Activated naive CD8-positive, alpha-beta T cell treated with anti-CD3 and anti-CD28 coated beads, Interleukin-2, amount 10 ng/mL, durations not matched to agents 7 days and 5 days (primary cell): ENCODE measurements around the gene RPS6KA5. TPM values are rescaled to one million over a fixed set of nuclear protein-coding genes. Genes with fewer than 3 reads are reported as not detected.

ENCODE experiments used
- ATAC-seq: fragments of 150-1000 bp; cut with Tn5 transposase; one replicate; pipeline ENCODE4 v1.10.0; 2021; ENCODE audit warnings: low read depth, moderate library complexity
- POLR2A ChIA-PET: fragments of 350-600 bp; sonication (Branson Sonifier 250); formaldehyde crosslinking; loops from one replicate; lab custom pipeline; 2021; ENCODE audit warnings: antibody characterized with exemption; lab: Charles Lee
- DNase-seq: peaks from one replicate; pipeline ENCODE4 v3.0.0; 2021
- H3K27ac Mint-ChIP-seq: one replicate; pipeline ENCODE4 v1.8.0; 2022; ENCODE audit warnings: mild to moderate bottlenecking, mixed read lengths
- H3K27me3 Mint-ChIP-seq: one replicate; pipeline ENCODE4 v1.8.0; 2022; ENCODE audit warnings: mild to moderate bottlenecking, moderate library complexity, mixed read lengths
- H3K36me3 Mint-ChIP-seq: one replicate; pipeline ENCODE4 v1.8.0; 2021; ENCODE audit warnings: mild to moderate bottlenecking, mixed read lengths
- H3K4me1 Mint-ChIP-seq: one replicate; pipeline ENCODE4 v1.8.0; 2021; ENCODE audit warnings: mixed read lengths
- H3K4me3 Mint-ChIP-seq: one replicate; pipeline ENCODE4 v1.8.0; 2022; ENCODE audit warnings: mild to moderate bottlenecking, moderate library complexity, mixed read lengths
- H3K9me3 Mint-ChIP-seq: one replicate; pipeline ENCODE4 v1.8.0; 2021; ENCODE audit warnings: mixed read lengths
- total RNA-seq, 2 experiments: library from RNA; stranded (reverse); gene quantifications; one replicate each; pipeline ENCODE4 v1.2.3, GENCODE V29; 2021

Gene RPS6KA5
- total RNA-seq, 2 experiments from 2014 or later: 45.3 to 48.1 TPM

DNA sequence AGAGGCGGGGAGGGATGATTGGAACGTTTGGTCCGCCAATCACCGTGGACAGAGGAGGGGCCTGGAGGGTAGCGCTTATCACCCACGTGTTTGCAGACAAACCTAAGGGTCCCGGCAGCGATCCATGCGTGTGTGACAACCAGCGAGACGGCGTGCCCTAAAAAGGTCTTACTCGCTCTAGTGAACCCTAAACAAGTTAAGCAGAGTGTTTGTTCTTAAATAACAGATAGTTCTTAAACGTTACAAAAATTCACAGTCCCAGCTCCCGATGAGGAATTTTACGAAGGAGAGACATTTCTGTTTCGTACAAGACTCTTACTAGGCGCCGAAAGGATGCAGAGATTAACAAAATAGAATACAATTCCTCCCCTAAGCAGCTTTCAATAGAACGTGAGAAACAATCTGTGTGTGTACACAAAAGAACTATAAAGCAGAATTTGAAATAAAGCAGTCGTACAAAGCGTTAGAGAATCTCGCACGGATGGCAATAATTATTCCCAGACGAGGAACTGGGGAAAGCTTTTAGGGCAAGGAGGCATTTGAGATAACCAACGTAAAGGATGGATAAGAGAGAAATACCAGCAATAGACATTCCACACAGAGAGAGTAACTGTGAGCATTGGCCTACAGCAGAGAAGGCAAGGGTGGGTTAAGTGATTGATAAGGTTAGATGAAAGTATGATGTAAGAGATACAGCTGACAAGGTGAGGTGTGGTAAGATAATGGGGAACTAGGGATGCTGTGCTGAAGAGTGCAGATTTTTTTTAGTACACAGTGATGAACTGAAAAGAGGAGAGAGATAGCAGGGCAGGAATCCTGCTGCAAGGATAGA lies 831 bp upstream of the RPS6KA5 start:
- H3K4me3 Mint-ChIP-seq: no peak overlapping the region
- no peaks in the 10 kb centered on the region for H3K9me3 Mint-ChIP-seq
- DNase-seq: no peak
- POLR2A ChIA-PET: interaction anchor here (0.7 to 5.4 kb wide), 19 partner anchors 8 to 677 kb away, joined by 3 to 37 read pairs (median 4); partner anchors contain the start of gene GPR68
- no peak overlapping the region for H3K27ac Mint-ChIP-seq
- no peak for ATAC-seq
- peaks cover 51% of the 10 kb centered on the region for H3K4me1 Mint-ChIP-seq
- H3K36me3 Mint-ChIP-seq: peaks cover 36% of the 10 kb centered on the region
- no peaks in the 10 kb centered on the region for H3K27me3 Mint-ChIP-seq

DNA sequence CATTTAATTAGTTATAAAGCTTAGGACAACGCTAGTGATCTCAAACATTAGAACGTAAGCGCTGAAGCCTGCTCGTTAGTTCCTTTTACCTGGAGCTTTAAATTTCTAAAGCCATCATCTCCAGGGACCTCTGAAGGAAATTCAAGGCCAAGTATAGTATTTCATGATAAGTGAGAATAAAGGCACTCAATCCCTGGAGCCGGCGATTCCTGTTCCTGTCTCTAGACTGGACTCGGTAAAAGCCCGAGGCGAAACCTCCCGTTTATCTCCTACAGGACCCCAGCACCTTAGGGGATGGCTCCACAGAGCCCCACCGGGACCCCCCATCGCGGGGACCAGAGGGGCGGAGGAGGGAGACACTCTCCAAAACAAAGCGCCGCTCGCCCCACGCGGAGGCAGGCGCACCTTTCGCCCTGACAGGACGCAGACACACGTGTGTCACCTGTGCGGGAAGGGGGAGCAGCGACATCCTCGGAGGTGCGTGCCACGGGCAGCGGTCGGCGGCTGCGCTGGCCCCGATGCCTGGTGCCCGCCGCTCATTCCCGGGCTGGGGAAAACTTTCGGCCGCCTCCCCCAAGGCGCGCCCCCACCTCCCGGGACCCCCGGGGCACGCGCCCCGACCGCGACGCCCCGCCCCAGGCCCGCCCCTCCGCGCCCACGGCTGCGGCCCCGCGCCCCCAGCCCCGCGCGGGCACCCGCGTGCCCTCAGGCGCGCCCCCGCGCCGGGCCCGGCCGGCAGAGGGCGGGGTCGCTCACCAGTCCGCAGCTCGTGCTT lies 678 bp downstream of the RPS6KA5 start:
- POLR2A ChIA-PET: interaction anchor here (0.6 to 5.4 kb wide), 15 partner anchors 18 to 191 kb away, joined by 3 to 37 read pairs (median 4); partner anchors contain the start of gene GPR68

DNA sequence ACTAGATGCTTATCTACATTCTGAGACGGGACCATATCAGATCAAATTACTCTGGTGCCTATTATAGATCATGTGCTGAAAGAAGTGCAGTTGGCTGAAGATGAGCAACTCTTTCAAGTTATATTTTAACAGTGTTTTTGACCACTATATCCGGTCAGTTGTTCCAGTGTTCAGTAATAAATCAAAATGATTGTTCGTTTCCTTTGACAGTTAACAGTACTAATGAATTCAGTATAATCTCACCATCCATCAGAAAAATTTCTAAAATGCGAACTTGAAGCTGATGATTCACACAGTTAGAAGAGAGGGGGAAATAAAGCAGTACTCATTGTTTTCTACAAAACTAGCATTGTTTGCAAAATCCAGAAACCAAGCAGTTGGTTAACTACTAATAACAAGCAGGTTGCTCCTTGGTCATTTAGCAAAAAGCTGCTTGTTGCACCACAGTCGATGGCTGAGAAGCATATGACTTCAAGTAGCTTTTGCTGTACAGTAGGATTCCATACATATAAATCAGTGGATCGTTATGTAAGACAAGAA lies 2.3 kb downstream of the RPS6KA5 start:
- Mint-ChIP-seq H3K36me3 (peaks cover 36% of the 10 kb centered on the region), H3K4me1 (peaks cover 39% of the 10 kb centered on the region), H3K27ac (peak overlapping the region; percentile 30), H3K9me3 (no peaks in the 10 kb centered on the region), H3K4me3 (peak overlapping the region; percentile 90), H3K27me3 (no peaks in the 10 kb centered on the region)
- ATAC-seq (no peak), DNase-seq (no peak)
- POLR2A ChIA-PET: interaction anchor here (0.8 to 1.8 kb wide), 5 partner anchors 9 to 186 kb away, joined by 3 to 7 read pairs (median 4); partner anchors contain the start of gene GPR68

More for the DNA sequence above, 678 bp downstream of the RPS6KA5 start:
- Mint-ChIP-seq H3K27me3 (no peaks in the 10 kb centered on the region), H3K4me3 (peak overlapping the region; percentile 90), H3K4me1 (peaks cover 46% of the 10 kb centered on the region), H3K9me3 (no peaks in the 10 kb centered on the region), H3K27ac (peak overlapping the region; percentile 72), H3K36me3 (peaks cover 41% of the 10 kb centered on the region)
- DNase-seq (peak; percentile 76), ATAC-seq (no peak)

DNA sequence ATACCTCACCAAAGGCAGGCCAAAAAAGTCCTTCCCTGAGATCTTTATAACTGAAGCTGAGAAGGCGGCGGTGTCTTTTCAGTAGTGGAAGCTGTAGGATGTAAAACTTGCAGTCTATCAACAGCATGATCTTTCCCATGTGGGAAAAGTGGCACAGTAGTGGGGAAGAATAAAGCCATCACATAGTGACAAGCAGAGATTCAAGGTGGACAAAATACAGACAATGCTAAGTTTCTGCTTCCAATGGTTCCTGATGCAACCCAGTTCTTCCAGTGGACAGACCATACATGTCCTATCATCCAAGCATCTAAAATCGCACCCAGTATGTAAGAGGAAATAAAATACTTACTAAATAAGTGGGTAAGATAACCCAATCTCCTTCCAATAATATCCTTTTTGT lies 4.1 kb downstream of the RPS6KA5 start:
- no peak for DNase-seq
- Mint-ChIP-seq H3K4me1 (peaks cover 39% of the 10 kb centered on the region), H3K27ac (no peak overlapping the region), H3K27me3 (no peaks in the 10 kb centered on the region), H3K9me3 (no peaks in the 10 kb centered on the region), H3K4me3 (no peak overlapping the region), H3K36me3 (peaks cover 47% of the 10 kb centered on the region)
- ATAC-seq: no peak
- POLR2A ChIA-PET: interaction anchor here (0.5 kb wide), 1 partner anchor 65 kb away, joined by 3 read pairs; no protein-coding TSS in a partner anchor

DNA sequence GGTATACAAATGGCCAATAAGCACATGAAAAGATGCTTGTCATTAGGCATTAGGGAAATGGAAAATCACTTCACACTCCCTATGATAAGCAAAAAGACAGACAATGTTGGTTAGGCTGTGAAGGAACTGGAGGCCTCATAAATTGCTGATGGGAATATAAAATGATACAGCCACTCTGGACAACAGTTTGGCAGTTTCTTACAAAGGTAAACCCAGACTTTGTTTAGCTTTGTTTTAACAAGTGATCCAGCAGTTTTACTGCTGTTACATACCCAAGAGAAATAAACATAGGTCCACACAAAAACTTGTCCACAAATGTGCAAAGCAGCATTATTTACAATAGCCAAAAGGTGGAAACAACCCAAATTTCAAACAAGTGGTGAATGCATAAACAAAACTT lies 5.4 kb downstream of the RPS6KA5 start:
- no peak overlapping the region for H3K4me3 Mint-ChIP-seq
- ATAC-seq: no peak
- H3K9me3 Mint-ChIP-seq: no peaks in the 10 kb centered on the region
- H3K27me3 Mint-ChIP-seq: no peaks in the 10 kb centered on the region
- no peak overlapping the region for H3K27ac Mint-ChIP-seq
- POLR2A ChIA-PET: no interaction called here
- DNase-seq: no peak
- H3K36me3 Mint-ChIP-seq: peaks cover 52% of the 10 kb centered on the region
- peaks cover 39% of the 10 kb centered on the region for H3K4me1 Mint-ChIP-seq

DNA sequence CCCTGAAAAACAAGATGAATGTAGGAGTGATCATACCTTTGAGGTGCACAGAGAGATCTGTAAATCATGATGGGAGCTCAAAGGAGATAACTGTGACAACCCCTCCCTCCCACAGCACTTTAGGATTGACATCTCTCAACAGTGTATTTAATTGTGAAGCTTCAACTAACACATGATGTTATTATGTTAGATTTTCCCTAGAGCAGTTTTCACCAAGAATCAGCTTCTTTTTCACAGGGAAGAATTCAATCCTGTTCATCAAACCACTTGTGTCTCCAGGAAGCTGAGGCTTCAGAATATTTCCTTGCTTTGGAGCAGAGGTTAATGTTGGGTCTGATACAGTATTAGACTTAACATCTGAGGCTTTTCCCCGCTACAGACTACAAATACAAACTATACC lies 11.8 kb downstream of the RPS6KA5 start:
- H3K36me3 Mint-ChIP-seq: peaks cover 30% of the 10 kb centered on the region
- no peak for DNase-seq
- peaks cover 38% of the 10 kb centered on the region for H3K4me1 Mint-ChIP-seq
- no peaks in the 10 kb centered on the region for H3K9me3 Mint-ChIP-seq
- H3K4me3 Mint-ChIP-seq: no peak overlapping the region
- ATAC-seq: no peak
- no peaks in the 10 kb centered on the region for H3K27me3 Mint-ChIP-seq
- POLR2A ChIA-PET: interaction anchor here (1.3 to 1.6 kb wide), 2 partner anchors 12 to 66 kb away, joined by 3 to 5 read pairs; partner anchors contain the start of gene RPS6KA5
- no peak overlapping the region for H3K27ac Mint-ChIP-seq

DNA sequence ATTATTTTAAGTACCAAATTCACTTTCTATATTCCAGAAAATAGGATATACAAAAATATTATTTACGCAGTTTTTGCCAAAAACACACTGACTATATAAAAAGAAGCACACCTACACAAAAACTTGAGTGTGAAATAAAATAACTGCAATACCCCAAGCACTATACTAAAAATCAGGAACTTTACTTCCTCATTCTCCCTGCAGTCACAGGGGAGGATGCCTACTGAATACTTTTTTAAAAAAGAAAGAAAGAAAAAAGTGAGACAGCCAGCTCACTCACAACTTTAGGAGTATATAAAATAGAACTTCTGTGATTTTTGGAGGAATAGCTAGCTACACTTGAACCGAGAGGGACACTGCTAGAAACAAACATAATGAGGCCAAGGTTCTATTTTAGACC lies 12.2 kb downstream of the RPS6KA5 start:
- peaks cover 31% of the 10 kb centered on the region for H3K36me3 Mint-ChIP-seq
- H3K27me3 Mint-ChIP-seq: no peaks in the 10 kb centered on the region
- H3K9me3 Mint-ChIP-seq: no peaks in the 10 kb centered on the region
- DNase-seq: no peak
- H3K4me1 Mint-ChIP-seq: peaks cover 39% of the 10 kb centered on the region
- no peak for ATAC-seq
- no peak overlapping the region for H3K27ac Mint-ChIP-seq
- POLR2A ChIA-PET: interaction anchor here (1.3 to 1.6 kb wide), 2 partner anchors 13 to 66 kb away, joined by 3 to 5 read pairs; partner anchors contain the start of gene RPS6KA5
- no peak overlapping the region for H3K4me3 Mint-ChIP-seq

DNA sequence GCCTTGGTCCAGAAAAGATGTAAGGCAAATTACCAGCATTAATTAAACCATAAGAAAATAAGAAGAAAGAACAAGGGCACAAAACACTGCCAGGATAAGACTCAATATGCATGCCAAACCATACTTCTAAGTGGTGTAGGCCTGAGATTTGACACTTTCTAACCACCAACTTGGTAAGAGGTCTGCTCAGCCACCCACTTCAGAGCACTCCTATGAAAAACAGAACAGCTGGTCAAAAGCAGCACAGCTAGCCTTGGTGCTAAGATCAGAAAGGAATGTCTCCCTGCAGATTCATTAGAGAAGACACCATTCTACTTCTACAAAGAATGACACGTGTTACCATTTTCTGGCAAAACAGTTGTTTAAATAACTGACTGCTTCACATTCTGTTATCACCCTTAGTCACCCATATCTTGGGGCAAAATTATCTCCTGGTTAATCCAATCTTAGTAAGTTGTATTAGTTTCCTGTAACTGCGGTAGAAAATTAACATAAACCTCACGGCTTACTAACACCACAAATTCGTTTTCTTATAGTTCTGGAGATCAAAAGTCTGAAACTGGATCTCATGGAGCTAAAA lies 13.2 kb downstream of the RPS6KA5 start:
- H3K27me3 Mint-ChIP-seq: no peaks in the 10 kb centered on the region
- ATAC-seq (peak; percentile 87), DNase-seq (no peak)
- POLR2A ChIA-PET: interaction anchor here (0.8 kb wide), 1 partner anchor 78 kb away, joined by 3 read pairs; no protein-coding TSS in a partner anchor
- H3K4me1 Mint-ChIP-seq: peaks cover 41% of the 10 kb centered on the region
- peak overlapping the region; percentile 36 for H3K27ac Mint-ChIP-seq
- H3K36me3 Mint-ChIP-seq: peaks cover 32% of the 10 kb centered on the region
- H3K4me3 Mint-ChIP-seq: peak overlapping the region; percentile 26
- no peaks in the 10 kb centered on the region for H3K9me3 Mint-ChIP-seq

DNA sequence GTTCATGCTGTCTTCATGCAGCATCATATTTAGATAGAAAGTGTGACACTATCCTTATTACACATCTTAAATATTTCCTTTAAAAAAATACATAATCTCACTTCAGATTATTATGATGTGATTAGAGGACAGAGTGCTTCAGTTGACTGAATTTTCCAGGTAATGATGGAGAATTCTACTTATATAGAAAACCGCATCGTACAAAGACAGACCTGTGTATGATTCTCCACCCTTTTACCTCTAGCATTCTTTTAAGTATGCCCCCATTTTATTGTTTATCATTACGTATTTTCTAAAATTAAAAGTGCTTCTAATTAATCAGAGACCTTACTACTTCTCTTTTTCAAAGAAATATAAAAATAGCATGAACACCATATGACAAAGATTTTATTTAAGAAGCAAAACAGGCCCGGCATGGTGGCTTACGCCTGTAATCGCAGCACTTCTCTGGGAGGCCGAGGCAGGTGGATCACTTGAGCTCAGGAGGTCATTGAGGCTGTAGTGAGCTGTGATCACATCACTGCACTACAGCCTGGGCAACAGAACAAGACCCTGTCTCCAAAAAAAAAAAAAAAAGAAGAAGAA lies 13.9 kb downstream of the RPS6KA5 start:
- POLR2A ChIA-PET: no interaction called here
- DNase-seq (no peak), ATAC-seq (no peak)
- no peak overlapping the region for H3K27ac Mint-ChIP-seq
- no peak overlapping the region for H3K4me3 Mint-ChIP-seq
- H3K9me3 Mint-ChIP-seq: no peaks in the 10 kb centered on the region
- peaks cover 28% of the 10 kb centered on the region for H3K36me3 Mint-ChIP-seq
- H3K4me1 Mint-ChIP-seq: peaks cover 41% of the 10 kb centered on the region
- H3K27me3 Mint-ChIP-seq: no peaks in the 10 kb centered on the region

DNA sequence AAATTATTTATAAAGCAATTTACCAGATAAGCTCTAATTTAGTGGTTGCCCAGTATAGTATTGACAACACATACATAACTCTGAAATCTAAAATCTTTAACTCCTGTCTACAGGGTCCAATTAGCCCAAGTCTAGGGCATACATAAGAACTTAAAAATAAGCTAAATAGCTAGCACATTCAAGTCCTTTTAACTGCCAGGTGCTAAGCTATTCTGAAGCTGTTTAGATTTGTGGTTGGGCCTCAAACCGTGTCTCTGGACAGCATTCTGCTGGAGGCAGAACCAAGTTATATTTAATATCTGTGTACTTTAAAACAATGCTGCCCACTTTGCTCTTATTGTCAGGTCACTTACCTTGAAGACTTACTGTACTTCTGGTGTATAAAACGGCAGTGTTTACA lies 19.0 kb downstream of the RPS6KA5 start:
- POLR2A ChIA-PET: interaction anchor here (1.0 kb wide), 1 partner anchor 17 kb away, joined by 3 read pairs; no protein-coding TSS in a partner anchor
- Mint-ChIP-seq H3K27ac (no peak overlapping the region), H3K27me3 (no peaks in the 10 kb centered on the region), H3K4me1 (peaks cover 38% of the 10 kb centered on the region), H3K4me3 (no peak overlapping the region), H3K9me3 (no peaks in the 10 kb centered on the region), H3K36me3 (peaks cover 51% of the 10 kb centered on the region)
- no peak for DNase-seq
- no peak for ATAC-seq

DNA sequence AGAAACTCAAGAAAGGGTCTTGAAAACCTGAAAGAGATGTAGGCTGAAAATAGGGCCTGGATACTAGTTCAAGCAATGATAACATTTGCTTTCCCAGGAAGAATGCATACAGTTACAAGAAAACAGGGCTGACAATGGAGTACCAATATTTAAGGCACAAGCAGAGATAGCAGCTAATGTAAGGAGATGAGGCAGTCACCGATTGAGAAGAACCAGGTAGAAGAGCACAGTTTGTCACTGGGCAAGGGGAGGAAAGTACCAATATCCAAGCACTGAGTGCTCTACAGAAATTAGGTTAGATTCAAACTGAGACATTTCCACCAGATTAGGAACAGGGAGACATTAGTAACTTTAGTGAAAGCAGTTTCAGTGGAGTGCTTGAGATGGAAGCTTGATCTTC lies 19.9 kb downstream of the RPS6KA5 start:
- Mint-ChIP-seq H3K4me1 (peaks cover 40% of the 10 kb centered on the region), H3K4me3 (no peak overlapping the region)

DNA sequence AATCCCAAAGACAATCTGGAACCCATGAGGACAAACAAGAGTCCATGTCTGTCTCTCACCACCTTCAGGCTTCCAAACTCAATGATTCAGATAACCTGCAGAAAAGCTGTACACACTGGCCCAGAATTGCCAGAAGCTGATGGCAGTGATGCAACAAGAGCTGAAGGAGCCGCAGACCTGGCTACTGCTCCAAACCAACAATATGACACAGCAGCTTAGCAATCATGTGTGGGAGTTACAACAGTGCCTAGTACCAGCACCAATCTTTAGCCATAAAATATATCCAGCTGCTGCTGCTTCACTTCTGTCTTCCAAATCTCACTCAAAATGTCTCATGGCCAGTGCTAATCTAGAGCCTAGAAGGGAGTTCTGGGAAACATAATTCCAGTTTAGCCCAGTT lies 22.0 kb downstream of the RPS6KA5 start:
- DNase-seq (no peak), ATAC-seq (no peak)
- H3K4me1 Mint-ChIP-seq: peaks cover 47% of the 10 kb centered on the region
- no peaks in the 10 kb centered on the region for H3K27me3 Mint-ChIP-seq
- H3K27ac Mint-ChIP-seq: no peak overlapping the region
- POLR2A ChIA-PET: no interaction called here
- peaks cover 55% of the 10 kb centered on the region for H3K36me3 Mint-ChIP-seq
- H3K9me3 Mint-ChIP-seq: no peaks in the 10 kb centered on the region
- no peak overlapping the region for H3K4me3 Mint-ChIP-seq

More for the DNA sequence above, 19.9 kb downstream of the RPS6KA5 start:
- Mint-ChIP-seq H3K36me3 (peaks cover 52% of the 10 kb centered on the region), H3K9me3 (no peaks in the 10 kb centered on the region), H3K27me3 (no peaks in the 10 kb centered on the region), H3K27ac (no peak overlapping the region)
- POLR2A ChIA-PET: no interaction called here
- no peak for ATAC-seq
- DNase-seq: no peak
